Cardiac septum (tissue), 1 donor: ENCODE results near the gene GPATCH11. TPM values are rescaled to one million over a fixed set of nuclear protein-coding genes. Genes with fewer than 3 reads are reported as not detected.

Source experiments
- DNase-seq: peaks from one replicate; pipeline ENCODE4 v3.0.0-alpha.2; 2020; ENCODE audit warnings: low spot score
- intact Hi-C: fragments of 100-400 bp; cut with DNase I; formaldehyde crosslinking; loops from one replicate; pipeline ENCODE4 v1.14.0; 2022
- long read RNA-seq: library from polyadenylated mRNA; unstranded; transcript quantifications from one replicate; pipeline ENCODE4 v2.0.0, GENCODE V29; 2021
- total RNA-seq: library from RNA; stranded (reverse); fragmentation: NEBNext Ultra II Directional; extraction: Animal tissue kit (Norgen Biotek cat#: 25700); gene quantifications from one replicate; pipeline ENCODE4 v1.2.1, GENCODE V29; 2021
- donor health status: DM: no; HTN: no; CAD: no.

The GPATCH11 gene
- total RNA-seq: 6.7 TPM
- long read RNA-seq, transcript GPATCH11-202 (9 exons, 3,906 nt): major isoform, 7 of 10 reads
- long read RNA-seq, partial matches to known transcripts: 1 of 10 reads
- long read RNA-seq, other reads (novel, unspliced or antisense): 2 of 10 reads

GRCh38 chr2:37083873-37084794 is at the start of gene GPATCH11, which contains the start of gene HEATR5B:
Gene GPATCH11, plus strand, starts transcription at chr2:37084518. Its CDS starts 3,864 bp downstream, at chr2:37088382.
Gene HEATR5B, minus strand, starts transcription at chr2:37084372. Its CDS starts 958 bp downstream, at chr2:37083414.
- intact Hi-C loops: loop anchor here (5.0 kb wide), 1 partner anchor 148 kb away; the partner anchor contains the start of genes CEBPZ and NDUFAF7

GRCh38 chr2:37037771-37038170 is 46.5 kb upstream of the GPATCH11 start:
- intact Hi-C loops: no loop called here
- DNase-seq: no peak

More at GRCh38 chr2:37083873-37084794, at the start of gene GPATCH11, which contains the start of gene HEATR5B:
- DNase-seq: peak; percentile 97

DNA sequence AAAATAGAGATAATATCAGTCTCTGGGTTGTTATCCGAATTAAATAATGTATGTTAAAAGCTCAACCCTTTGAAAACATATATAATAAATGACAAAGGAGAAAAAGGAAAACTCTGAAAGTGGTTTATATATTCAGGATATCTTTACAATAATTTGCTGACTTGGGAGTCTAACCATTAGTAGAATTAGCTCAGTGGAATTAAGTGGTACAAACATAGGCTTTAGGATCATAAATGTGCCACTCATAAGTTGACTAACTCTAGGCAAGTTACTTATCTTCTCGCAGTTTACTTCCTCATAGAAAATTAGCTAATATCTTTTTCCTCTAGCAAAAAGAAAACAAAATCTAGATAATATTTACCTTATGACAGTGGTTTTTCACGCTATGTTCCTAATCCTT is 44.7 kb upstream of the GPATCH11 start:
- no peak for DNase-seq
- intact Hi-C loops: no loop called here

- DNase-seq: no peak
- intact Hi-C loops: no loop called here
Measured at GRCh38 chr2:37052600-37053332, 31.6 kb upstream of the GPATCH11 start.

GRCh38 chr2:37059841-37060240 is 24.5 kb upstream of the GPATCH11 start:
- DNase-seq: no peak
- intact Hi-C loops: no loop called here

DNA sequence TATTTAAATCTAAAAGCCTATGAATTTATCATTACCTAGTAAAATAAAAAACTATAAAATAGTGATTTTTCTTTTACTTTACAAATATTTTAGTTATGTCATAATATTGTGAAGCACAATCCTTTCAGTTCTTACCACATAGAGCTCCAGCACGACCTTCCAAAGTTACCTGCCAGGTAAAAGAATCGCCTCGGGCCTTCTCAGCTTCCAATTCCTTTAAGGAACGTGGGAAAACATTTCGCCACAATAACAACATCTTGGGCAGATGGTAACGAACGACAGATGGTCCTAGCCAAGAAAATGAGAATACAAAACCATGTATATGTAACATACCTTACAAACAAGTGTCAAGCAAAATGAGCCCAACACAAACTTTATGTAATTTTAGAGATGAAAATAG is 23.9 kb upstream of the GPATCH11 start:
- DNase-seq: no peak
- intact Hi-C loops: no loop called here

GRCh38 chr2:37061013-37061711 is 23.2 kb upstream of the GPATCH11 start:
- intact Hi-C loops: no loop called here
- no peak for DNase-seq

DNA sequence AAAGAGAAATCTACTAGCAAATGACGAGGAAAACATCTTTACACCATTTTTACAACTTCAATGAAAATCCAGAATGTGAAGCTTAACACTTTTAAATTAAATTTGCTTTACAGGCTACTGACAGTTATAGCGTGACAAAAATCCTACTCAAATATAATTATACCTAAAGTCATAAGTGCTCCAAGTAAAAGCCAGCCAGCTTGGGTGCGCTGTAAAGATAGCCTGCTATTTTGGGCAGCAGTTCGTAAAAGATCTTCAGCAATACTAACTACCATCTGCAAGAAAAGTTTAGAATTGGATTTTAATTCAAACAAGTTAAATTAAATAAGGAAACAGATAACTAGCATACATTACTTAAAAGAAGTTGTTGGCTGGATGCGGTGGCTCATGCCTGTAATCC is 22.5 kb upstream of the GPATCH11 start:
- no peak for DNase-seq
- intact Hi-C loops: no loop called here

DNA sequence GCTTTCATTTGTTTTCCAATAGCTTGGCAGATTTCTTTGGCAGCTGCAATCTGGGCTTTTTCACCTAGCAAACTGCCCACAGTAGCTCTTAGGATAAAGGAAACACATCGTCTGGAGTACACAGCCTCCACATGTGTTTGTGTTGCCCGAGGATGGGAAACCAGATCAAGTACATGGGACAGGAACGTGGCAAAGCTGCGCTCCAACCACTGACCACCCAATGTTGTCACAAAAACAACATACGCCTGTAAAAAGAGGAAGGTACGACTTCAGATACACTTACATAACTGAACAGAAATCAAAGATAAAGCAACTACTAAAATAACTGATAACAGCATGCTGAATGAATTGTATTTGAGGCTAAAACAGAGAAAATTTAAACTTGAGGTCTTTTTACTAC is 15.6 kb upstream of the GPATCH11 start:
- intact Hi-C loops: no loop called here

GRCh38 chr2:37070931-37071330 is 13.4 kb upstream of the GPATCH11 start:
- intact Hi-C loops: no loop called here
- DNase-seq: no peak

More for the DNA sequence above, 15.6 kb upstream of the GPATCH11 start:
- DNase-seq: no peak

GRCh38 chr2:37080266-37080665 is 4.1 kb upstream of the GPATCH11 start:
- intact Hi-C loops: loop anchor here (5.0 kb wide), 1 partner anchor 152 kb away; the partner anchor contains the start of genes CEBPZ and NDUFAF7

GRCh38 chr2:37080689-37081088 is 3.6 kb upstream of the GPATCH11 start:
- intact Hi-C loops: loop anchor here (5.0 kb wide), 1 partner anchor 152 kb away; the partner anchor contains the start of genes CEBPZ and NDUFAF7
- DNase-seq: no peak

More at GRCh38 chr2:37080266-37080665, 4.1 kb upstream of the GPATCH11 start:
- no peak for DNase-seq

DNA sequence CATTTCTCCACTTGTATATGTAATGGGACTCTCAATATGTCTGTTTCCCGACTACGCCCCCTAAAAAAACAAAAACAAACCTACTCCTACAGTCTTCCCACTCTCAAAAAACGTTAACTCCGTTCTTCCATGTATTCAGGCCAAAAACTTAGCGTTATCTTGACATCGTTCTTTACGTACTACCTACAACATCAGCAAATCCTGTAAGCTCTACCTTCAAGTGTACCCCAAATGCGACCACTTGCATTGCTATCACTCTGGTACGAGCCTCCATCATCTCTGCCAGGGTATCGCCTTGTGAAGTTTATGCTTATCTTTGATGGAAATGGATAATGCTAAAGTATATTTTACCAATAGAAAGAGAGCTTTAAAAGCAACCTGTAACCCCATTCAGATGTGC is 479 bp downstream of the GPATCH11 start:
- intact Hi-C loops: loop anchor here (5.0 kb wide), 1 partner anchor 148 kb away; the partner anchor contains the start of genes CEBPZ and NDUFAF7
- no peak for DNase-seq

GRCh38 chr2:37085731-37086147 is 1.4 kb downstream of the GPATCH11 start:
- no peak for DNase-seq
- intact Hi-C loops: no loop called here

GRCh38 chr2:37090019-37090477 is 5.7 kb downstream of the GPATCH11 start:
- no peak for DNase-seq
- intact Hi-C loops: no loop called here

DNA sequence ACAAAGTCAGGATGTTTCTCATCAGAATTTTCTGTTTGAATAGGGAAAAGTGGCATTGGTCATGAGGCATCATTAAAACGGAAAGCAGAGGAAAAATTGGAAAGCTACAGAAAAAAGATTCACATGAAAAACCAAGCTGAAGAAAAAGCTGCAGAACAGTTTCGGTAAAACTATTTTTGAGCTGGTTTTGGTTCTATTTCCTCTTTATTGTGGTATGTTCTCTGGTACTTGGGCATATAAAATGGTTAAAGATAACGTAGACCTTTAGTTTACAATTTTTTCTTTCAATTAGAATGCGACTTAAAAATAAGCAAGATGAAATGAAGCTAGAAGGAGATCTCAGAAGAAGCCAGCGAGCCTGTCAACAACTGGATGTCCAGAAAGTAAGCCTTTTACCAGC is 7.6 kb downstream of the GPATCH11 start:
- DNase-seq: no peak
- intact Hi-C loops: no loop called here

- intact Hi-C loops: no loop called here
- no peak for DNase-seq
Measured at GRCh38 chr2:37096568-37096967, 12.2 kb downstream of the GPATCH11 start.

GRCh38 chr2:37098416-37099118 is 14.2 kb downstream of the GPATCH11 start:
- intact Hi-C loops: no loop called here
- no peak for DNase-seq
